ENCODE data around the gene EFCAB6.

DNA sequence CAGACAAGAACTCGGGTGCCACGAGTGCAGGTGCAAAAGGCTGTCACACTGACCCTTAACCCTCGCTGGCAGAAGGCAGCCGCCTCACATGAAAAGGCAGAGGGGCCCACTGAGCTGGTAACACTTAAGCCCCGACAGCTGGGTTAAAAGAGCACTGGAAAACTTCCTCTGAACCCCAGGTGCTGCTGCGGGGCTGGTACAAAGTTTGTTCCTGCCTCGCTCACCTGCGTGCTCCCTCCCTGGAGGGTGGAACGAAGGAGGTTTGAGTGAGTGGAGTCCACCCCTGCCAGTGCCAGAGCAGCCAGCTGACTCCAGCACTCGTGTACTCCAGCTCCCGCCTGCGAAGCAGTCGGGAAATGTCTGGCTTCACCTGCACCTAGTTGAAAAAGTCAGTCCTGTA lies 37.6 kb upstream of the EFCAB6 start:
- TF ChIP-seq ZNF121 (CRISPR knock-in tag; IDR thresholded peaks at IDR 0.05) = no peak
- no peak for TF ChIP-seq ESRRA (CRISPR knock-in tag; IDR thresholded peaks at IDR 0.05; ENCODE audit: borderline replicate concordance)
- TF ChIP-seq CREB1 (CRISPR knock-in tag; IDR thresholded peaks at IDR 0.05) = no peak
- TF ChIP-seq, protein P1, sequence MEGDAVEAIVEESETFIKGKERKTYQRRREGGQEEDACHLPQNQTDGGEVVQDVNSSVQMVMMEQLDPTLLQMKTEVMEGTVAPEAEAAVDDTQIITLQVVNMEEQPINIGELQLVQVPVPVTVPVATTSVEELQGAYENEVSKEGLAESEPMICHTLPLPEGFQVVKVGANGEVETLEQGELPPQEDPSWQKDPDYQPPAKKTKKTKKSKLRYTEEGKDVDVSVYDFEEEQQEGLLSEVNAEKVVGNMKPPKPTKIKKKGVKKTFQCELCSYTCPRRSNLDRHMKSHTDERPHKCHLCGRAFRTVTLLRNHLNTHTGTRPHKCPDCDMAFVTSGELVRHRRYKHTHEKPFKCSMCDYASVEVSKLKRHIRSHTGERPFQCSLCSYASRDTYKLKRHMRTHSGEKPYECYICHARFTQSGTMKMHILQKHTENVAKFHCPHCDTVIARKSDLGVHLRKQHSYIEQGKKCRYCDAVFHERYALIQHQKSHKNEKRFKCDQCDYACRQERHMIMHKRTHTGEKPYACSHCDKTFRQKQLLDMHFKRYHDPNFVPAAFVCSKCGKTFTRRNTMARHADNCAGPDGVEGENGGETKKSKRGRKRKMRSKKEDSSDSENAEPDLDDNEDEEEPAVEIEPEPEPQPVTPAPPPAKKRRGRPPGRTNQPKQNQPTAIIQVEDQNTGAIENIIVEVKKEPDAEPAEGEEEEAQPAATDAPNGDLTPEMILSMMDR (IDR thresholded peaks at IDR 0.05) = no peak
- no peak for TF ChIP-seq JUN (CRISPR knock-in tag; IDR thresholded peaks at IDR 0.05)
- TF ChIP-seq ZNF263 (CRISPR knock-in tag; IDR thresholded peaks at IDR 0.05; ENCODE audit: low read depth) = no peak
- TF ChIP-seq MYBL2 (CRISPR knock-in tag; IDR thresholded peaks at IDR 0.05) = no peak
